Testis (tissue), 2 donors: ENCODE measurements around the gene MINK1.

Experiments
- CTCF ChIP-seq, 3 experiments: fragments of 450-650 bp in 2 of 3; fragments of 200-600 bp in 1 of 3; sonication (generic) in 1 of 3; IDR thresholded peaks; one replicate each; pipeline ENCODE4 v1.5.1; 2016 to 2019; ENCODE audit warnings: antibody characterized with exemption in 3 of 3, mild to moderate bottlenecking in 2 of 3, moderate library complexity in 1 of 3
- POLR2A ChIP-seq: fragments of 450-650 bp; IDR thresholded peaks from one replicate; pipeline ENCODE4 v1.6.1; 2017; ENCODE audit warnings: antibody characterized with exemption, mild to moderate bottlenecking, moderate library complexity

- TF ChIP-seq CTCF (IDR thresholded peaks at IDR 0.05) (no peak), POLR2A (no peak)
Observed at GRCh38 chr17:4944554-4945175, 111.5 kb downstream of the MINK1 start.
